IPS-11a (cell line): ENCODE measurements around the gene SRF.

Source experiments
- H3K4me3 ChIP-seq: one replicate; pipeline ENCODE4 v1.5.1; 2013; ENCODE audit warnings: low read depth, low read length, control low read depth

The SRF gene

DNA sequence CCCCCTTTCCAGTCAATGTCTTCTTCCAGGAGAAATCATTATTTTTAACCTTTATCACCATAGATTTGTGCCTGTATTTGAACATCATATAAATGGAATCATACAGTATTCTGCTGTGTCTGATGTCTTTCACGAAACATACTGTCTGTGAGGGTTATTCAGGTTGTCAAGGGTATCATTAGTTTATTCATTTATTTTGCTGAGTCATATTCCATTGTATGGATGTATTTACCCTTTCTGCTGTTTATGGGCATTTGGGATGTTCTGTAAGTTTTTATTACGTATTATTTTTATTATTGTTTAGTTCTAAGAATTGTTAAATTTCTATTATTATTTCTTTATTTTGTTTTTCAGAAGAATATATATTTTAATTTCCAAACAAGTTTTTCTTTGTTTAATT is 36.2 kb downstream of the SRF start:
- no peak overlapping the region for H3K4me3 ChIP-seq

DNA sequence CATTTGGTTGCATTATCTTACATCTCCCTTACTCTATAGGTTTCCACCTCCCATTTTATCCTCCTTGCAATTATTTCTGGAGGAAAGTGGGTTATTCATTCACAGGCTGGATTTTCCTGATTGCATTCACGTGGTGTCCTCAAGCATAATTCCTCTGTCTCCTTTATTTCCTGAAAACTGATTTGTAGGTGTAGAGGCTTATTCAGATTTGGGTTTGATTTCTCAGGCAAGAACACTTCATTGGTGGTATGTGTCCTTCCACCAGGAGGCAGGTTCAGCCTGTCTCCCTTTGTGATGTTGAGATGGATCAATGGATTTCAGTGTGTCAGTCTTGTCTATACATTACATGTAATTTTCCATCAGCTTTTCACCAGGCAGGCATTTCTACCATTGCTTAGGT is 40.9 kb downstream of the SRF start:
- no peak overlapping the region for H3K4me3 ChIP-seq

DNA sequence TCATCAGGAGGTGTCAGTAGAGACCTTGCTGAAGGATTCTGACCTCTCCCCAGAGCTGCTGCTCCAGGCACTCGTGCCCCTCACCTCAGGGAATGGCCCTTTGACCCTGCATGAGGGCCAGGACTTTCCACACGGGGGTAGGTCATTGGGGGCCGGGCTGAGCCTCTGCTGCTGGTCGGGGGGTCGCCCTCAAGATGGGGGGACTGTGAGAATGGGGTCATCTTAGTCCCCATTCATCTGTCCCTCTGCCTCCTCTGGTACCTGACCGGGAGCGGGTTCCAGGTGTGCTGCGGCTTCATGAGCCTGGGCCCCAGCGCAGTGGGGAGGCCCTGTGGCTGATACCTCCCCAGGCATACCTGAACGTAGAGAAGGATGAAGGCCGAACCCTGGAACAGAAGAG is 42.4 kb downstream of the SRF start:
- H3K4me3 ChIP-seq: no peak overlapping the region

DNA sequence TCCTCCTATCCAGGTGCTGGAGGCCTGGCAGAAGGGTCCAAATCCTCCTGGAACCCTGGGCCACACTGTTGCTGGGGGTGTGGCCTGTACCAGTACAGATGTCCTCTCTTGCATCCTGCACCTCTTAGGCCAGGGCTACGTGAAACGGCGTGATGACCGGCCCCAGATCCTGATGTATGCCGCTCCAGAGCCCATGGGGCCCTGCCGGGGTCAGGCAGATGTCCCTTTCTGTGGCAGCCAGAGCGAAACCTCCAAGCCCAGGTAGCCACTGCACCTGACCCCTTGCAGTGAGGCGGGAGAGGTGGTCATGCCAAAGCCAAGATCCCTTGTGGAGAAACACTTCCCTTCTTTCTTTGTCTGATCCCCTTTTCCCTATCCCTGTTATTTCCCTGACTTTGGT is 44.0 kb downstream of the SRF start:
- H3K4me3 ChIP-seq: no peak overlapping the region

DNA sequence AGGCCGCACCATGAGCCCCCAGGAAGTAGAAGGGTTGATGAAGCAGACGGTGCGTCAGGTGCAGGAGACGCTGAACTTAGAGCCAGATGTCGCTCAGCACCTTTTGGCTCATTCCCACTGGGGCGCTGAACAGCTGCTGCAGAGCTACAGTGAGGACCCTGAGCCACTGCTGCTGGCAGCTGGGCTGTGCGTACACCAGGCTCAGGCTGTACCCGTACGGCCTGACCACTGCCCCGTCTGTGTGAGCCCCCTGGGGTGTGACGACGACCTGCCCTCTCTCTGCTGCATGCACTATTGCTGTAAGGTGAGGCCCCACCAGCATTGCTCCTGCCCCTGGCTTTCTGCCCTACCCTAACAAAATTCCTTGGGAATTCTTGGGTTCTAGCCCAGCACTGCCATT is 45.1 kb downstream of the SRF start:
- no peak overlapping the region for H3K4me3 ChIP-seq

DNA sequence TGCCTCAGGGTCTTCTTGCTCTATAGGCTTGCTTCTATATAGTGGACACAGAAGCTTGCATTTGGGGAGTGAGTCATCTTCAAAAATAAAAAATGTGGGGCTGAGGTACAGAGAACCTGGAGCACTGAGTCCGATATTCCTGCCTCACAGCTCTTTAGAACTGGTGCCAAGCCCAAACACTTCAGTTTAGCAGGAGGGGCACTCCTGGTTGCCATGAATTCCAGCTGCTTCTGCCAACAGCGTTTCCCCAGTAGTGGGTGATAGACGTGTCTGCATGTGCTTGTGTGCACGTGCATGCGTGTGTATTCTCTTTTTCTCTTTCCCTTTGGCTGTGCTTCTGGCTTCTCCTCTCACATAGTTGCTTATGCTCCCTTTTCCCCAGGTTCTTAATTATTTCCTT is 46.3 kb downstream of the SRF start:
- H3K4me3 ChIP-seq: no peak overlapping the region

DNA sequence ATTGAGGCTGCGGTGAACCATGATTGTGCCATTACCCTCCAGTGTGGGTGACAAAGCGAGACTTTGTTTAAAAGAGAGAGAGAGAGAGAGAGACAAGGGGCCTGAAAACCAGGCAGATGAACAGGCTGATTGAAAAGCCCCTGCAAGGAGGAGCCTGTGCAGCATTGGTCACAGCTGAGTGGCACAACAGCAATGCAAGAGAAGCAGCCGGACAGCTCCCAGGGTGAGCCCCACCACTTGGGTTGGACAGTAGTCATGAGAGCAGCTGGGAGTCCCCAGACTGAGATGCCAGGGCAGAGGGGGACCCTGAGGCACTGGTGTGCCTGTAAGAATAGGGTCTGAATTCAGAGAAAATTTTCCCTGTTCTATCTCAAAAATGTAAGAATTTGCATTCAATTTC is 48.0 kb downstream of the SRF start:
- H3K4me3 ChIP-seq: no peak overlapping the region

DNA sequence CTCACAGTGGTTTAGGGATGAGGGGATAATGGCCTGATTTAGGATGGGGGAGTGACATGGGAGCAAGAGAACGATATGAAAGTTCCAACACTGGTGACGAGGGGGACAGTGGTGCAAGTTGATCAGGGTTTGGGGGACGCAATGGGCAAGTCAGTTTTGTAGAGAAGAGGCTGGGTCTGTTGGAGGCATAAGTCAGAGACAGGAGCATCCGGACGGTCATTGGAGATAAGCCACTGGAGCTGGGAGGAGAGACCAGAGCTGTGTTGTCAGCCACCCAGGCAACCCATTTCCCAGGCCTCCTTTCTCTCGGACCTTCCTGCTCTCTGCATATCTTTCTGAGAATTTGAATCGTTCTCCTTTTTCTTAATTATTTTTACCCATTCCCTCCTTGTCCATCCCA is 48.7 kb downstream of the SRF start:
- H3K4me3 ChIP-seq: no peak overlapping the region

DNA sequence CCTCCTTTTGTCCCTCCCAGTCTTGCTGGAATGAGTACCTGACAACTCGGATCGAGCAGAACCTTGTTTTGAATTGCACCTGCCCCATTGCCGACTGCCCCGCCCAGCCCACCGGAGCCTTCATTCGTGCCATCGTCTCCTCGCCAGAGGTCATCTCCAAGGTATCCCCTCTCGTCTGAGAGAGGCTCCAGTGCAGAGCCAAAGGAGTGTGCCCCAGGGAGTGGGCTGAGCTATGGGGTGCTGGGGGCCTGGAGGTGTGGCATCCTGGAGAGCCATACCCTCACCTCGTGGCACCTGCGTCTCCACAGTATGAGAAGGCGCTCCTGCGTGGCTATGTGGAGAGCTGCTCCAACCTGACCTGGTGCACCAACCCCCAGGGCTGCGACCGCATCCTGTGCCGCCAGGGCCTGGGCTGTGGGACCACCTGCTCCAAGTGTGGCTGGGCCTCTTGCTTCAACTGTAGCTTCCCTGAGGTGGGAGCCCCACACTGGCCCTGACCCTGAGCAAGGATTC is 49.4 kb downstream of the SRF start:
- no peak overlapping the region for H3K4me3 ChIP-seq

DNA sequence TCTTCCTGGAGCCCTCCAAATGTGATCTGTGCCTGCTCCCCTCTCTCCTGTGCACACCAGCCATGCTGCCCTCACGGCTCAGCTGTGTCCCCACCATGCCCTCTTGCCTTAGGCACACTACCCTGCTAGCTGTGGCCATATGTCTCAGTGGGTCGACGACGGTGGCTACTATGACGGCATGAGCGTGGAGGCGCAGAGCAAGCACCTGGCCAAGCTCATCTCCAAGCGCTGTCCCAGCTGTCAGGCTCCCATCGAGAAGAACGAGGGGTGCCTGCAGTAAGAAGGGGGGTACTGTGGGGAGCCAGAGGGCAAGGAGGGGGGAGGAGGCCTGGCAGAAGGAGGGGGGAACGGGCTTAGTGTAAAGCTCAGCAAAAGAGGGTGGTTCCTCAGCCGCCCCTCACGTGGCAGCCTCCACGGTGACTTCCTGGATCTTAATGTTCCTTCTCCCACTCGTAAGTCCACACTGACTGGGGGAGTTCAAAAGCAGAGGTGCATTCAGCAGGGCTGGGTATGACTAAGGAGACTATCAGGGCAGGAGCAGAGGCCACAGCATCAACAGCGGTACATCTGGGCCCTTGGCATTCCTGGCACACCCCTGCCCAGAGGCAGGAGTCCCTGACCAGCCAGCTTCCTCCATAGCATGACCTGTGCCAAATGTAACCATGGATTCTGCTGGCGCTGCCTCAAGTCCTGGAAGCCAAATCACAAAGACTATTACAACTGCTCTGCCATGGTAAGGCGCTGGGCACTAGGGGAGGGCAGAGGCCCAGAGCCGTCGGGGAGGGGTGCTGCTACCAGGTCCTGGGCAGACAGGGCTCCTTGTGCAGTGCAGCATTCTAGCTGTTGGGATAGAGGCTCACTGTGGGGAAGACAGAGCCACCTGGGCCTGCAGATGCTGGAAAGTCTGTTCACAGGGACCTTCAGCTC is 50.2 kb downstream of the SRF start:
- no peak overlapping the region for H3K4me3 ChIP-seq

DNA sequence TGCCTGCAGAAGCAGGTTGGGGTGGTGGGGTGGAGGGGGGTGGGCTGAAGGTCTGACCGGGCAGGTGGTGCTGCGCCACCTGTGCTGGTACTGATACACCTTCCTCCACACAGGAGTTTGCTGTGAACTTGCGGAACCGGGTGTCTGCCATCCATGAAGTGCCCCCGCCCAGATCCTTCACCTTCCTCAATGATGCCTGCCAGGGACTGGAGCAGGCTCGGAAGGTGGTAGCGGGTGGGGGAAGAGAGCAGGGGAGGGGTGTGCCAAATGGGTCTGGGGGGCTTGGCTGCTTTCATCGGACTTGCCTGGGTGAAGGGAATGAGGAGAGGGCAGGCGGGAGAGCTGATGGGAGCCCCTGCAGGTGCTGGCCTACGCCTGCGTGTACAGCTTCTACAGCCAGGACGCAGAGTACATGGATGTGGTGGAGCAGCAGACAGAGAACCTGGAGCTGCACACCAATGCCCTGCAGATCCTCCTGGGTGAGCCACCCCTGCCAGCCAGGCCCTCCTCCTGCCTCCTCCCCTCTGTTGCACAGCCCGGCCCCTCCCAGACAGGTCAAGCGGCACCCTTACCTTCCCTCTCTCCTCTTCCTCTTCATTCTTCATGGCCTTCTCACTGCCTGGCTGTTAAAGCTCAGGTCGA is 51.5 kb downstream of the SRF start:
- H3K4me3 ChIP-seq: no peak overlapping the region

DNA sequence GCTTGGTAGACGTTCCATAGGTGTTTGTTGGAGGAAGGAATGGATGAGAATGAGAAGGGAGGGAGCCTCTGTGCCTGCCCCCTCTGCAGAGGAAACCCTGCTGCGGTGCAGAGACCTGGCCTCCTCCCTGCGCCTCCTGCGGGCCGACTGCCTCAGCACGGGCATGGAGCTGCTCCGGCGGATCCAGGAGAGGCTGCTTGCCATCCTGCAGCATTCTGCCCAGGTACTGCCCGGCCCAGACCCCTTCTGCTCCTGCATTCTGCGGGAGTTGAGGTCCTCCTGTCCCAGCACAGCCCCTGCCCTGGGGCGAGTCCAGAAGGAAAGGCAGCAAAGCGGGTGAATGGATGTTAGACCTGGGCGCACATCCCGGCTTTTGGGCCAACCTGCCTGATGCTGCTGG is 52.1 kb downstream of the SRF start:
- H3K4me3 ChIP-seq: no peak overlapping the region

DNA sequence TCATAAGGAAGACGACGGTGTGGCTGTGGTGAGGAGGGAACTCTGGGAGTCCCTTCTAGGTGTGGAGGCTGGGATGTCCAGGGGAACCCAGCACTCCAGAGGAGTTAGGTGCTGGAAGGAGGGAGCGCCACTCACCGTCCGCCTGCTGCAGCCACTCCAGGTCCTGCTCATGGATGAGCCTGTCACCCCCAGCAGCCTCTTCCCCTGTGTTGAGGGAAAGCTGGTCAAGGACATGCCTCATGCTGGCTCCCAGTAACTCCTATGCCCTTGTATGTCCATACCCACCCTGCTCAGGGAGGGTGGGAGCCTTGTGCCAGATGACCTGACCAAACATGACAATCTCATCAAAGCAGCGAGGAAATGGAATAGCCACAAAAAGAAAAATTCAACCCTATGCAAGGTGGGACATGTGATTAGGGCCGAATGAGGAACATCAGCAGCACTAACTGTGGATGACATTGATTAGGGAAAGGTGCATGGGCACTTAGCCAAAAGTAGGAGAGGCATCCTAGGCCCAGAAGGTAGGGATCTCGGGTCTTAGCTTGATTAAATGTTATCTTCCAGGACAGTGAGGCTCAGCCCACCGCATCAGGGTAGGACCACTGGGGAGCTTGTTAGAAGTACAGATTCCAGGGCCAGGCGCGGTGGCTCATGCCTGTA is 55.3 kb downstream of the SRF start:
- no peak overlapping the region for H3K4me3 ChIP-seq

DNA sequence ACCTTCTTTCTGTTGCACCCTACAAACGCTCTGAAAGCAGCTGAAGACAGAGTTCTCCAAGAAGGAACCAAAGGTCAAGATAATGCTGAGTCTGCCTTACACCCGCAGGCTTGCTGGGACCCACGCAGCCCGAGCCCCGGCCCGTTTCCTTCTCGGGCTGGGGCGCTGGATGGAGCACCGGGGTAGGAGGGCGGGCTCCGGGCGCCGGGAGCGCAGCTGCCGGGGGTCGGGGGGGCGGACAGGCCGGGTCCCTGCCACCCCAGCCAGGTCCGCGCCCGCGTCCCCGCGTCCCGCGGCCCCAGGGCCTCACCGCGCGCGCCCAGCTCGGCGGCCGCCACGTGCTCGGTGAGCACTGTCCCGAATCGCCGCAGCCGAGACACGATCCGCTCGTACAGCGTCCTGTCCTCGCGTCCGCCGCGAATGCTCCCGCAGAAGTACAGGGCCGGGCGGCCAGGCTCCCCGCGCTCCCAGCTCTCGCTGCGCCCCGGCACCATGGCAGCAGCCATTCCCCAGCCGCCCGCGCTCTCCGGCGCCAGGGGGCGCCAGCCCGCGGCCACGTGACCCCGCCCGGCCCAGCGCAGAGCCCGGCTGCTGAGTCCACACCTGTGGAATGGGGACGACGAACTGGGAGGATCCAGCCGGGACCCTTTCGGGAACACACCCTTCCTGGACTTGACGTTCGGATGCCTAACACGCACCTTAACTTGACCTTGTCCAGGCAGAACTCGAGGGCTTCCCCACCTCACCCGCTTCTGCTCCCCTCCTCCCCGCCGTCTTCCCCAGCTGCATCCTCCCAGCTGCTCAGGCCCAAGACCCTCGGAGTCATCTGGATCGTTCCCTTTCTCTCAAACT is 58.1 kb downstream of the SRF start, which contains the start of gene DNPH1:
TSS of gene DNPH1 (minus strand) at position 531 of the 852 bp plus-strand sequence. CDS start at position 506, 25 bp downstream.
- peak within 1 kb of the TSS; percentile 63 for H3K4me3 ChIP-seq

DNA sequence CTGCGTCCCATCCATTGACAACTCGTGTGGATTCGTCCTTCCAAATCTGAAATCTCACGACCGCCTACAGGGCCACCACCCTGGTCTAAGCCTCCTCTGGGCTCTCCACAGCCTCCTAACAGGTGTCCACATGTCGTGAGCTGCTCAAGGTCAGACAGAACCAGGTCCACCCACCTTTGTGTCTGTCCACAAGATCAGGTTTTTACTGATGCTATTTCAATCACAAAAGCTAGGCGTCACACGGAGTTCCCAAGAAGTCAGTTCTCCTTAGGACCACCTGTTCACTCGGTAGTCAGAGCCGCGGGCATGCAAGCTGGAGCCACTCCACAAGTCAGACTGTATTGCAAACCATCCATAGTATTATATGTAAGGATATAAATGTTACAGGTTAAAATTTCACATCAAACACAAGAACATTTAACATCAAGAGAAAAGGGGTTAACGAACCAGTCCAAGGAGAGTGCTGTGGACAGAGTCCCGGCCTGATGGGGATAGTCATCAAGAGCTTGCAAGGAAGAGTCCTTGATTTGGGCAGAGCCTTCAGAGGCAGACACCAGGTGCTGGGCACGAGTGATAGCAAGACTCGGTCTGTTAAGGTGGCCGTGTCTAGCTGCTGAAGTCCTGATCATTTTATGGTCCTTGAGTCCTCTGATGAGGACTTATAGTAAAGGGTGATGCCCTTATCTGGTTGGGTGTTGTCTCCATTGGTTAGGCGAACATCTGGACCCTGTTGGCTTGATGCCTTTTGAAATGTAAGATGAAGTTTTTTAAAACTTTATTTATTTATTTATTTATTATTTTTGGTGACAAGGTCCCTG is 58.9 kb downstream of the SRF start:
- no peak overlapping the region for H3K4me3 ChIP-seq

DNA sequence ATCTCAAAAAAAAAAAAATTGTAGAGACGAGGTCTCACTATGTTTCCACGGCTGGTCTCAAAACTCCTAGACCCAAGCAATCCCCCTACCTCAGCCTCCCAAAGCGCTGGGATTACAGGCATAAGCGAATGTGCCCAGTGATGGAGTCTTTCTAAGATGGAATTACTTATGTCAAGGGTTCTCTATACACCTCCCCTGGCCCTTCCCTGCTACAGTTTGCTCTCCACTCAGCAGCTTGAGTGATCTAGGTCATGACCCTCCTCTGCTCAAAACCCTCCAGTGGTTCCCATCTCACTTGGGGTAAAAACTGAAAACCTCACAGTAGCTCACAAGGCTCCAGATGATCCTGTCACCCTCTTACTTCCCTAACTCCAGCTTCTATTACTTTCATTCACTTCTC is 60.0 kb downstream of the SRF start:
- no peak overlapping the region for H3K4me3 ChIP-seq
